Measurements from ENCODE around the gene UBQLN3. TPM values are rescaled to one million over a fixed set of nuclear protein-coding genes. Genes with fewer than 3 reads are reported as not detected.
A peak's percentile ranks its signal among the peaks of the same experiment; 100 is the strongest.

The UBQLN3 gene
- total and polyA plus RNA-seq, 9 donors, result 0.30 to 10.6 (median 1.0) TPM; not detected in 2

- intact Hi-C loops (cut with DNase I), result no loop called here
- H3K27ac ChIP-seq, result no peak overlapping the region
- H3K36me3 ChIP-seq, result no peaks in the 10 kb centered on the region
- no peaks in the 10 kb centered on the region for H3K27me3 ChIP-seq
- no peak overlapping the region for H3K4me3 ChIP-seq
- no peaks in the 10 kb centered on the region for H3K4me1 ChIP-seq (ENCODE audit: insufficient read depth)
- WGBS, 3 donors, result 82 to 88% (median 84%) methylated on average over 3 of the region's 3 CpGs
- no peak for TF ChIP-seq EP300 (IDR thresholded peaks at IDR 0.05)
- no peak for TF ChIP-seq CTCF (IDR thresholded peaks at IDR 0.05)
- TF ChIP-seq POLR2A (IDR thresholded peaks at IDR 0.05), result no peak
- DNase-seq, result no peak
- H3K9me3 ChIP-seq, result no peaks in the 10 kb centered on the region
Observed at GRCh38 chr11:5486003-5486402, 23.8 kb downstream of the UBQLN3 start.

GRCh38 chr11:5476186-5476819, 33.5 kb downstream of the UBQLN3 start:
- intact Hi-C loops (cut with DNase I), result no loop called here
- no peak overlapping the region for H3K27ac ChIP-seq
- TF ChIP-seq CTCF (IDR thresholded peaks at IDR 0.05) (peak in 2 of 3 donors; percentile 20 to 28), EP300 (IDR thresholded peaks at IDR 0.05) (no peak), POLR2A (IDR thresholded peaks at IDR 0.05) (no peak)
- no peaks in the 10 kb centered on the region for H3K9me3 ChIP-seq
- H3K27me3 ChIP-seq, result no peaks in the 10 kb centered on the region
- 41 to 45% (median 41%) methylated on average over 2 of the region's 2 CpGs for WGBS, 3 donors
- no peaks in the 10 kb centered on the region for H3K36me3 ChIP-seq
- no peaks in the 10 kb centered on the region for H3K4me1 ChIP-seq (ENCODE audit: insufficient read depth)
- no peak overlapping the region for H3K4me3 ChIP-seq
- peak in 2 of 5 donors; percentile 14 to 30 for DNase-seq

DNA sequence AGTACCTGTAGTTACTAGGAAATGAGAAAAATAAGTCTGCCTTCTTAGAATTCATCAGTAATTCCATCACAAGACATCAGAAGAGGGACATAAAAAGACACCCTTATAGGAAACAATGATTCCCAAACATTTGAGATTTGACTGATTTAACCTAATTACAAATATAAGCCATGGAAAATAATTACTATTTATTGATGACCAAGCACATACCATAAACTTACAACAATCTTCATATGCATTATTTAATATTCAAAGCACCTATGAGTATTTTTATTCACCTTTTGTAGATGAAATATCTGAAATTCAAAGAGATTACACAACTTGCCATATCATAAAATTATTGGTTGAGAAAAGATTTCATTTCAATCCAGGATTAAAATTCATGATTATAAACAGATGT, 35.8 kb downstream of the UBQLN3 start:
- Histone ChIP-seq H3K4me1 (ENCODE audit: insufficient read depth) (no peaks in the 10 kb centered on the region), H3K27me3 (no peaks in the 10 kb centered on the region), H3K9me3 (no peaks in the 10 kb centered on the region), H3K27ac (no peak overlapping the region), H3K4me3 (no peak overlapping the region), H3K36me3 (no peaks in the 10 kb centered on the region)
- TF ChIP-seq CTCF (IDR thresholded peaks at IDR 0.05) (no peak), EP300 (IDR thresholded peaks at IDR 0.05) (no peak), POLR2A (IDR thresholded peaks at IDR 0.05) (no peak)
- intact Hi-C loops (cut with DNase I), result no loop called here
- no peak for DNase-seq

DNA sequence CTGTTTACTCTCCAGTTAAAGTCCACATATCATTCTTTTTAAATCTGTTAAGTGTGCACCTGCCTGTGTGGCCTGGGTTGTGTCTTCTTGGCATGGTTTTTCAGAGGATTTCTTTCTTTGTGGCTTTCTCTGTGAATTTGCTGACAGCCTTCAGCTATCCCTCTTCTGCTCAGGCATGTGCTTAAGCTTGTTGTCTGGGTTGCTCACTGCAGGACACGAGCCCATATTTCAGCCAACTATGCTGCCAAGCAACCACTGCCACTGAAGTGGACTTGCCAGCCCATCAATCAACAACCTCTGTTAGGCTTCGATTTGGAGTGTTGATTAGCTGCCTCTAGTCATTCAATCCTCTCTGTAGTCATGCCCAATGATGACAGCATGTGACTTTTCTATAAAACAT, 42.2 kb downstream of the UBQLN3 start:
- Histone ChIP-seq H3K4me1 (ENCODE audit: insufficient read depth) (no peaks in the 10 kb centered on the region), H3K36me3 (no peaks in the 10 kb centered on the region), H3K9me3 (no peaks in the 10 kb centered on the region), H3K27ac (no peak overlapping the region), H3K4me3 (no peak overlapping the region), H3K27me3 (no peaks in the 10 kb centered on the region)
- intact Hi-C loops (cut with DNase I), result loop anchor here in 1 of 4 donors (10.0 kb wide), 1 partner anchor 337 kb away; the partner anchor contains the start of gene OR52N2
- DNase-seq, result no peak
- 42 to 68% (median 44%) methylated on average over 2 of the region's 2 CpGs for WGBS, 3 donors
- no peak for TF ChIP-seq CTCF (IDR thresholded peaks at IDR 0.05)
- TF ChIP-seq POLR2A (IDR thresholded peaks at IDR 0.05), result no peak
- TF ChIP-seq EP300 (IDR thresholded peaks at IDR 0.05), result no peak
